Measurements from ENCODE around the gene KIRREL1.

KIRREL1 gene

DNA sequence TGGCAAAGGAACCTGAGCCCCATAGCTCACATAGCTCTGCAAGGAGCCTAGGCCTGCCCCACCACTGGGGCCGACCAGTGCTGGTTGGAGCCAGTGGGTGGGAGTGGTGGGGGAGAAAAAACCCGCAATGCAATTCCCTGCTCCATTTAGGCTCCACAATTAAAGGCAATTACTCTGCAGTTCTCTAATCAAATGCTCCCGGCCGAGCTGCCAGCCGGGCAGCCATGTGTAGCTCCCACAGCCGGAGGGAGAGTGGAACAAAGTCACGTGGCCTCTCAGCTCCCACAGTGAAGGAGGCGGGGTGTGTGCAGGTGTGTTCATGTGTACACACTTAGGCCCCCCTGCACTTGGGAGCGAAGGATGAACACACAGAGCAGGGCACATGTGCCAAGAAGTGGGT lies 81.6 kb downstream of the KIRREL1 start:
- DNase-seq (ENCODE audit: low read depth) = no peak

DNA sequence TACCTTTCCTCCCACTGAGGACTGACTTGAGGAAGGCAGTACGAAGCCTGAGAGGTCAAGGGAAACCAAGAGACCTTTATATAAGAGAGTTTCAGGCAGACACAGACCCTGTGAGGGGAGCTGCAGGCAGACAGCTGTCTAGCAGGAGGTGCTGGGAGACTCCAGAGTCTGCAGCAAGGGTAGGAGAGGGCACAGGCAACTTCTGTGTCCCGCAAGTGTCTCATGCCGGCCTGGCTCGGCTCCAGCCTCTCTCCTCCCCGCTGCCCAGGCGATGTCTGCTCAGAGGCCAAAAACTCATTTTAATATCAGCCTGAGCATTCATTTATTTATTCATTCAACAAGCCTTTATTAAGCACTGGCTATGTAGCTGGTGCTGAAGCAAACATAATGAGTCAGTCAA lies 83.0 kb downstream of the KIRREL1 start:
- no peak for DNase-seq (ENCODE audit: low read depth)

DNA sequence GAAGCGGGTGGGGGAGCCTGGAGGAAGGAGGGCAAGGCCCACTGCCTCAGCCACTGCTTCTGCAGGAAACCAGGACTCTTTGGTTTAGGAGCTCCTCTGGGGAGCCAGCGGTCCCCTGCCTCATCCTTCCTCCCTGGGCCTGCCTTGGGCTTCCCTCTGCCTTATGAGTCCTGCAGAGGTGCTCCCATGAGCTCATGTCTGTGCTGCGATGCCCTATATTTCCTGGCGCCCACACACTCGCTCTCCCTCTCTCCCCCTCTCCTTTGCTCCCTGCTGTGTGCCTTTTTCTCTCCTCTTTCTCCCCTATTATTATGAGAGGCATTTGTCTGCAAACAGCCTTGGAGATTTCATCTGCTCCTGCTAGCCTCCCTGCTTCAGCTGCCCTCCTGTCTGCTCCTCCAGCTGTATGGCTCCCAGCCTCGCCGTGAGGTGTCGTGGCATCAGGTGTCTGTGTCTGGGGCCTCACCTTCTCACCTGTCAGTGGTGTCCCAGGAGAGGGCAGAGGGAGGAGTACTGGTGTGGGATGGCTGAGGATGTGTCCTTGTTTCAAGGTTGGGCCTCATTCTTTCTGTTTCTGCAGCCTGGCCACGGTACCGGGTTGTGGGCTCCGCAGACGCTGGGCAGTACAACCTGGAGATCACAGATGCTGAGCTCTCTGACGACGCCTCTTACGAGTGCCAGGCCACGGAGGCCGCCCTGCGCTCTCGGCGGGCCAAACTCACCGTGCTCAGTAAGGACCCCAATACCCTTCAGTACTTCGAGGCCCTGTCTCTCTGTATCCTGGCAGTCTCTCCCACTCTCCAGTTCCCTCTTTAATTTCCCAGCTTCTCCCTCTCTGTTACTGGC lies 84.2 kb downstream of the KIRREL1 start:
- no peak for DNase-seq (ENCODE audit: low read depth)

DNA sequence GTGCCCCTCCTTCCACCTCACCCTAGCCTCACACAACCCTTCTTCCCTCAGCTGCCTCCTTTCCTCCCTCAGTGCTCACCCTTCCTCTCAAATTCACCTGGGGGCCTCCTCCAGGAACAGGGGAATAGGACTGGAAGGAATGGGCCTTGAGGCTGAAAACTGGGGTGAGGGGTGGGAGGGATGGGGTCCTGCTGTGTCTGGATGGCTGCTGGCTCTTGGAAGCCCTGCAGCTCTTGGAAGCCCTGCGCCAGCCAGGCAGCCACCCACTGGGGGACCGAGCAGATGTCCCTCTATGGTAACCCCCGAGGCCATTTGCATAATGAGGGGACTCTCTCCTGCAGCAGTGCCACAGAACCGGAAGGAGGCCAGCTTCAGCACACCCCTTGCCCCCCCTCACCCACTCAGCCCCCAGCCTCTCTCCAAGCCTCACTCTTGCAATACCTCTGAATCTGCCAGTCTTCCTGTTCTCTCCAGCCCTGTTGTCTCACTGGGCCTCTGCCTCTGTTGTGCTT lies 85.2 kb downstream of the KIRREL1 start:
- no peak for DNase-seq (ENCODE audit: low read depth)

DNA sequence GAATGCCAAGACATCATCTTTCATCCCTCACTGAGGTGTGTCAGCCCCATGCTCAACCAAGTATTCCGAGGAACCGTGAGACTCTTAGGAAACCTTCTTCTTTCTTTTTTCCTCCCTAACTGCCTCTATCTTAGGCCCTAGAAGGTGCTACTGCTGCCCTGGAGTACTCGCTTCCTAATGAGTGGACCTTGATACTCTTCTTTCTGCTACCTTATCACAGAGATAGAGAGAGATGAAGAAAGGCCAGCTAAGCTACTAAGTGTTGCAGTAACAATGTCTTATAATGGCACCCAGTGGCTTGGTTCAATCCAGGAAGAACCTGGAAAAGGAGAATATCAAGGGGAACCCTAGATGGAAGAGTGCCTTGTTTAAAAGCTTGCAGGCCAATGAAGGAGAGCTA lies 86.6 kb downstream of the KIRREL1 start:
- DNase-seq (ENCODE audit: low read depth) = no peak

DNA sequence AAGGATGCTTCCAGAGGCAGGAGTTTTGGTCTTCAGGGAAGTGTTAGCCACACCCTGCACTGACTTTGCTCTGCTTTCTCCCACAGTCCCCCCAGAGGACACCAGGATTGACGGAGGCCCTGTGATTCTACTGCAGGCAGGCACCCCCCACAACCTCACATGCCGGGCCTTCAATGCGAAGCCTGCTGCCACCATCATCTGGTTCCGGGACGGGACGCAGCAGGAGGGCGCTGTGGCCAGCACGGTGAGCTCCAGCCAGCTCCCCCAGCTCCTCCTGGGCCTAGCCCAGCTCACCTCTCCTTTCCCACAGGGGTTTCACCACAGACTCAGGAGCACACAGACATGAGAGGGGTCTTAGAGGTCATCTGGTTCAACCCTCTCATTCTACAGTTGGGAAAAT lies 90.9 kb downstream of the KIRREL1 start:
- no peak for DNase-seq (ENCODE audit: low read depth)

DNA sequence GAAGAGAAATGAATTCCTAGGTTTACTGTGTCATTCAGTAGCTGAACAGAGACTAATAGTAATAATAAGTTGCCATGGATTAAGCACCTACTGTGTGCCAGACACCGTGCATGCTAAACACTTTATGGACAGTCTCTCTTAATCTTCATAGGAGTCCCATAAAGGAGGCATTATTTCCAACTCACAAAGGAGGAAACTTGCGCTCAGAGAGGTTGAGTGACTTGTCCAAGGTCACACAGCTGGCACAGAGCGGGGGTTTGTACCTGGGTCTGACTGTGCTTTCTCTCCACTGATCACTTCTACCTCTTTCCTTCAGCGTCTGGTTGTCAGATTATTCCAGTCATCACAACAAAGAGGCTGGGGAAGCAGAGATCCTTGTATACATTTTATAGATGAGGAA lies 91.3 kb downstream of the KIRREL1 start:
- DNase-seq (ENCODE audit: low read depth) = no peak

DNA sequence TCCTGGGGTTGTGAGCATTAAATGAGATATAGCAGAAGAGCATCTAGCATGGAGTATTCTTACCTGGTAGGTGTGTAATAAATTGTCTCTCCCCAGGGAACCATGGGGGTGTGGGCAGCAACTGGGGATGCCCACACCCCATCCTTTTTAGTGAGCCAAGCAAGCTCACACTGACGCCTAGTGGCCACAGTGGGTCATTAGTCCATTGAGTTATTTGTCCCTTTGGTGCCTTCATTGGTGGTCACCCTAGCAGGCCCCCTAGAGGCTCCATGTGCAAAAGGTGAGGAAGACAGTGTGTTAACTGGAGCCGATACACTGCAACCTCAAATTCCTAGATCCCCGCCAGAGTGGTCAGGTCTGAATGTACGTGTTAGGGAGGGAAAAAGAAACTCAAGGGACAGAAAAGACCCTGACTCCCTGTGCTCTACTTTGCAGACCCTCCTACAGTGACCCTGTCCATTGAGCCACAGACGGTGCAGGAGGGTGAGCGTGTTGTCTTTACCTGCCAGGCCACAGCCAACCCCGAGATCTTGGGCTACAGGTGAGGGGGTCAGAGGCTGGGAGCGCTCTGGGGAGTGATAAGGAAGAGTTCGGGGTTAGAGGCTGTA lies 94.0 kb downstream of the KIRREL1 start:
- DNase-seq (ENCODE audit: low read depth) = no peak

DNA sequence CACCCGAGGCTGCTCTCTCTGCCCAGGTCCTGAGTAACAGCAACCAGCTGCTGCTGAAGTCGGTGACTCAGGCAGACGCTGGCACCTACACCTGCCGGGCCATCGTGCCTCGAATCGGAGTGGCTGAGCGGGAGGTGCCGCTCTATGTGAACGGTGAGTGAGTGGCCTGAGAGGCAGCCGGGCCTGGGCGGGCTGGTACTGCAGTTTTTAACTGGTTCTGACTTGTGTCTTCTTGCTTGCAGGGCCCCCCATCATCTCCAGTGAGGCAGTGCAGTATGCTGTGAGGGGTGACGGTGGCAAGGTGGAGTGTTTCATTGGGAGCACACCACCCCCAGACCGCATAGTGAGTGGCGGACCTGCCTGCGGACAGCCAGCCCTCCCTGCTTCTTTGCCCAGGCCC lies 96.0 kb downstream of the KIRREL1 start:
- DNase-seq (ENCODE audit: low read depth) = no peak

DNA sequence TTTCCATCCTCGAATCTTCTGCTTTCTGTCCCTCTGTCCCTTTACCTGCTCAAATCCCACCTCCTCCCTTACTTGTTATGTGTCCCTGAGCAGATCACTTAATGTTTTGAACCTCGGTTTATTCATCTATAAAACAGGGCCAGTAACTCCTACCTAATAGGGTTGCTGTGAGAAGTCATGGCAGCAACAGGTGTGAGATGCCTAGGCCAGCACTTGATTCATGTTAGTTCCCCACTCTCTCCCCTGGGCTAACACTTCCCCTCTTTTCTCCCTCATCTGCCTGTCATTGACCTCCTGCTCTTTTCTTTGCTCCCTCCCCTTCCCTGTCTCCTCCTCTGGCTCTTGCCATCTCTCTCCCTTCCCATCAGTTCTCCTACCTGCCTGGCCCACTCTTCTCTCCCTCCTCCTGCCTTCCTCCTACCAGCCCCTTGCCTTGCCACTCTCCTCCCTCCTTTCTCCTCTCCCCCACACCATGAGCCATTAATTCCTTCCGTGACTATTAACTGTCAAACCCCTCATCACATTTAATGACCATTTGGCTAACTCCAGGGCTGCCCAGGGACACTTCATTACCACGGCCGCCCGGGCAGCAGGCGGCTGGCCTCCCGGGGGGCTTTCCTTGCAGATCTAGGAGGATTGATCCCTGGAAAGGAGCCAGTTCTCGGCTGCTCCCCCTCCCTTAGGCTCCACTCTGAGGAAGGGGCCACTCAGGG lies 96.6 kb downstream of the KIRREL1 start:
- no peak for DNase-seq (ENCODE audit: low read depth)

DNA sequence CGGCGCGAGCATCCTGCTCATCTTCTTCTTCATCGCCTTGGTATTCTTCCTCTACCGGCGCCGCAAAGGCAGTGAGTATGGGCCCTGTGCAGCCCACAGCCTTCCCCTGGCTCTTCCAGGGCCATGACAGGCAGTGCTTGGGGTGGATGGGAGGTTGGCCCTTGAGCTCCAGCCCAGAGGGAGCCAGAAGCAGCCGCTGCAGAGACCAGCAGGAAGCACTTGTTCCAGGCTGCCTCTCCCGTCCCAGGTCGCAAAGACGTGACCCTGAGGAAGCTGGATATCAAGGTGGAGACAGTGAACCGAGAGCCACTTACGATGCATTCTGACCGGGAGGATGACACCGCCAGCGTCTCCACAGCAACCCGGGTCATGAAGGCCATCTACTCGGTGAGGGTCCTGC lies 99.9 kb downstream of the KIRREL1 start:
- DNase-seq (ENCODE audit: low read depth) = no peak

DNA sequence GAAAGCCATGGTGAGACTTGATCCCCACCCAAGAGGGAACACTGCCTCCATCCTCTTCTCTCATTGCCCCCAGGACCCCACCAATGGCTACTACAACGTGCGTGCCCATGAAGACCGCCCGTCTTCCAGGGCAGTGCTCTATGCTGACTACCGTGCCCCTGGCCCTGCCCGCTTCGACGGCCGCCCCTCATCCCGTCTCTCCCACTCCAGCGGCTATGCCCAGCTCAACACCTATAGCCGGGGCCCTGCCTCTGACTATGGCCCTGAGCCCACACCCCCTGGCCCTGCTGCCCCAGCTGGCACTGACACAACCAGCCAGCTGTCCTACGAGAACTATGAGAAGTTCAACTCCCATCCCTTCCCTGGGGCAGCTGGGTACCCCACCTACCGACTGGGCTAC lies 101.1 kb downstream of the KIRREL1 start:
- DNase-seq (ENCODE audit: low read depth) = no peak

DNA sequence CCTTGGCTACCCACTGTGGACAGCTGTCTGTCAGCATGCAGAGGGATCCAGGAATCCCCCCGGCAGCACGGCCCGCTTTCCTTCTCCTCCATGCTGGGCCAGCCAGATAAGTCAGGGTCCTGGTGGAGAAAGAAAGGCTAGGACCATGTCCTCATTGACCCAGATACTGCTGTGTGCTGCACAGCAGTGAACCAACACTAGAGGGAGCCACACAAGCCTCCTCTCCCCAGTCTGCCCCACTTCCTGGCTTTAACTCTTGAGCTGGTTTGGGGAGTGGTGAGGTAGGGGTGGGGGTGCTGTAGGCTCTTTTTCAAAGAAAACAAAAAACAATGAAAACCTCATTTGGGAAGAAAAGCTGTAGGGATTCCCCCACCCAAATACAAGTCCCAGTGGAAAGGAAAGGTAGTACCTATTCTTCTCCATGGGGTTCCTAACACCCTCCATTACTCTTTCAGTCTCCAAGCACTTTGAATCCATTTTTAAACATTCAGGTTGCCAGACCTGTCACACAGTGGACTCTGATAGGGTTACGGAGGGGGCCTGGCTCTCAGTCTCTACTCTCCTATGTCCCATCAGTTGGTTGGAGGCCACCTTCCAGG lies 102.4 kb downstream of the KIRREL1 start:
- no peak for DNase-seq (ENCODE audit: low read depth)

DNA sequence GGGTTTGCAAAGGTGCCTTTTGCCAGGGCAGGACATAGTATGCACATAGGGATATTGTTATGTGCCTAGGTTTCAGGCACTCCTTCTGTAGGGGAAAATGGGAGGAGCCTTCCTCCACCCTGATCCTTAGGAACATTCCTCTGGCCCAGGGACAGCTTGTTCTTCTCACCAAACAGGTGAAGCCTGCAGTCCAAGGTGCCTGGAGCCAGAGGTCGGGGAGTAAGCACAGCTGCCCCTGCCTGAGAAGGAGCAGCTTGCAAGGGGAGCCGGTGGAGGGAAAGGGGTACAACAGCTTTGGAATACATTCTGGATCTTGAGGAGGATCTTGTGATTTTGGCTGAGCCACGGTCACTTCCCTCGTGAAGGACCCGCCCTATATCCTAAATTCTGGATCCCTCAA lies 104.8 kb downstream of the KIRREL1 start:
- no peak for DNase-seq (ENCODE audit: low read depth)

DNA sequence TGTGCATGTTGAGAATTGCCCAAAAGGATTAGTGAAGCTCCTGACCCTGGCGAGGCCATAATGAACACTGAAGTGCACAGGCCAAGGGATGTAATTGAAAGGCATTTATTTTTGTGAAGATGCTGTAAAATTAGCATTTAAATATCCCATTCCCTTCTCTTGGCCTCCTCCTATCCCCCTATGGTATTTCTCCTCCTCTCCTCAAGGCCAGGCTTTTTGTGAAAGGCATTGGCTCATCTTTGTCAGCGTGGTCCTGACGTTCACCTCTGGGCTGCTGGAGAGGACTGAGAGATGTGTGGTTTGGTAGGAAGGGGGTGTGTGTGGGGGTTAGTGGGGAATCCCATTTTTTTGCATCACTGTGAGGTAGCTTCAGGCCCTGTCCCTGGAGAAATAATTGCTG lies 105.7 kb downstream of the KIRREL1 start:
- no peak for DNase-seq (ENCODE audit: low read depth)

DNA sequence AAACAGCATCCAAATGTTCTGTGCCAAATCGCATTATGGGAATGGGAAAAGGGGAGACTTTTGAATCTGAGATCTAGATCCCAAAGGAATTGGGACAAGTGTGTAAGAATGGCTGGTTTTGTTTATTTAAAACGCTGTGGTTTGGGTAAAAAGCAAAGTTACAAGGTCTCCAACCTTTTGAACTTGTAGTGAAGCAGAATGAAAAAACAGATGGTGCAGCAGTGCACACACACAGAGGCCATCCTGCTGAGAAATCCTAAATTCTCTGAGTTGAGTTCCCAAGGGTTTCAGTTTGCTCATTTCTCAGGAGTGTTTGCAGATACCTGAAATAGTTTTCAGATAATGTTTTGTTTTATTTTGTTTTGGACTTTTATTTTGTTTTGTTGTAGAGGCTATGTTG lies 107.1 kb downstream of the KIRREL1 start:
- DNase-seq (ENCODE audit: low read depth) = no peak

DNA sequence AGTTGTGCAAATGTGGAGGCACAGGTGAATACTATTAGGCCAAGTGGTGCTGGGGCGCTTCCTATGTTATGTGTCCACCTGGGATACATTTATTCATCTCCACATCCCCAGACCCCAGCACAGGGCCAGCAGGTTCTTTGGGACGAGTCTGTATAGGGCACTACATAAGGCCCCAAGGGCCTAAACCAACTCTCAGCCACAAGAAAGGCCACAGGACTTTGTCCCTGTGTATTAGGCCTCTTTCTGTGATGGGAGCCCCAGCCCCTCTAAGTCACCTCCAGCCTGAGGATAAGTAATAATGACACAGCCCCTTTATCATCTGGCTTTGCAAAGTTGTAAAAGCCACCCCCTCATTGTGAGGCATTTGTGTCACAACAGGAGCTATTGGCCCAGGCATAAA lies 108.0 kb downstream of the KIRREL1 start:
- DNase-seq (ENCODE audit: low read depth) = no peak

DNA sequence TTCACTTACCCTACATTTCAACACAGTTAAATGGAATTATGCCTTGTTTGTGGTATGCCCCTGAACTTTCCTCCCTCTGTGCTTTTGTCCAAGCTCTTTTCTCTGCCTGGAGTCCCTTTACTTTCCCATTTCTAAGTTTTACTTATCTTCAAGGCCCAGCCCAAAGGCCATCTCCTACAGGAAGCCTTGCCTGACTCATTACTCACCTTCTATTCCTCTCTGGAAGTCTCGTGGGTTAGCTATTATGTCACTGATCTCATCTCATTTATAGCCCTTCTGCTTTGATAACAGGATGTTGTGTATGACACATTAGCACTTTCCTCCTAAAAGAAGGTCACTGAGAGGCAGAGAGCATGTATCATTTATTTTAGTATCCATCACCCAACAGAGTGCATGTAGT lies 108.5 kb downstream of the KIRREL1 start:
- DNase-seq (ENCODE audit: low read depth) = no peak

DNA sequence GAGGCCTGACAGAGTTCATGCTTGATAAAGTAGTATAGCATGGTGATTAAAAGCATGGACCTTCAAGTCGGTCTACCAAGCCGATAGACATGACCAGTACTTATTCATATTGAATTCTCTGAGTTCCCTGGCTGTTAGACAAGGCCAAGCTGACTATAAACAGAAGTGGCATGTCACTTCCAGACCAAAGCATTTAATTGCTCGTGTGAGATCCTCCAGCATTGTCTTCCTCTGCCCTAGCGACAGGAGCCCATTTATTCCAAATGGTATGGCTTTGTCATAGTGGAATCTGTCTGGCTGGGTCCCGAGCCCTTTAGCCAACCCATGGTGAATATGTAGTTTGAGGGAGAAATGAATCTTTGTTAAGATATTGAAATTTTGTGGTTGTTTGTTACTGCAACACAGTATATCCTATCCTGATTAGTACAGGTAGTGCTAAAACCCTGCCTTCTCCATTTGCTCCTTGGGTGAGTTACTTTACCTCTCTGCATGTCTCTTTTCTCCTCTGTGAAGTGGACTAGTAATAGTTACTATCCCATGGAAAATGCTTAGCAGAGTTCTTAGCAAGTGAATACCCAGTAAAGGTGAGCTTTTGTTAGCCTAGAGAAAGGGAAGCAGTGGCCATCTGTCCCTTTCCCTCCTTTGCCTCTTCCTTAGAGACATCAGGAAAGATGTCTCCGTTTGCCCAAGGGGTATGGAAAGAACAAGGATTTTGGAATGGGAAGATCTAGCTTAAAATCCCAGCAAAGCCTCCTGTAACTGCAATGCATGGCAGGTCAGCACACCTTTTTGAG lies 109.6 kb downstream of the KIRREL1 start:
- no peak for DNase-seq (ENCODE audit: low read depth)

DNA sequence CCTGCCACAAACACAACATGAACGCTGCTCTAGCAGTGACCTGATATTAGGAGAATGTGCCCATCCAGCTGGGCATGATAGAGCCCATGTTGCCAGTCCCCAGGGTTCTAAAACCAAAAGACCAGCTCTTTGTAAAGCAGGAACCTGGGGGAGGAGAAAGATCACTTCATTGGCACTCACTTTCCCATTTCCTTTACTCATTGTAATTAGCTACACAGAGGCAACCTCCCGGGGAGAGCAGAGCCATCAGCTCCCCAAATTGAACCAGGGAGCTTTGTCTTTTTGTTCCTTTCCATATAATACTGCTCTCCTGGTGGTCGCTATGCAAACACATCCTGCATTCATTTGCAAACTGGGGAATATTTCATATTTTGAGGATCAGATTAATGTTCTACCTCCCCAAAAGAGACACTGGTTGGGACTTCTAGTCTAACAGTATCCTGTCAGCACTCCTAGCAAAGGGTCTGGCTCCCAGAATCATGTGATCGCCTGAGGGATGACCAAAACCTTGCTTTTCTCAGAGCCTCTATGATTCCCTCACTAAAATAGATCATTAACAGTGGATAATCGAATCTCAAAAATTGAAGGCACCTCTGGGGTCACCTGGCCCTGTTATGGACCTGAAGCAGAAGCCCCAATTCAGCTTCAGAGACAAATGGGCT lies 110.5 kb downstream of the KIRREL1 start:
- no peak for DNase-seq (ENCODE audit: low read depth)

DNA sequence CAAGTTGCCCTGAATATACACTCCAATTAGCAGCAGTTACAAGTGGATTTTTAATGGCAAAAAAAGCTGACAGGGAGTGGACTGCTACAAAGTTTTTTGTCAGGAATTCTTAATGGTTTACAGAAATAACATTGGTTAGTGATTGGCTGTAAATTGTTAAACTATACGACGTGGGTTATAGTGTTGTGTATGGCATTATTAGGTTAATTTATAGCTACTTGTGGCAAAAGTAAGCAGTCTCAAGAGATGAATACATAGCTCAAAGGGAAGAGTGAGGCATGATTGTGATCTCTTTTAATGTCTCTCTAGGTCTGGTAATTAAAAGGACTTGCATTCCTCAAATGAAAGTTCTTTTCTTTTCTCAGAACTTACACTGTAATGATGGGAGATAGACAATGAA lies 111.4 kb downstream of the KIRREL1 start:
- no peak for DNase-seq (ENCODE audit: low read depth)

Data from T-helper 22 cell (primary cell).